LNCAP (cell line): ENCODE results near the gene PTPRK.

Experiments
- CTCF ChIP-seq: fragments of 450-650 bp; IDR thresholded peaks from 2 replicates; pipeline ENCODE4 v1.5.1; 2017; ENCODE audit warnings: mild to moderate bottlenecking

PTPRK gene

GRCh38 chr6:128483472-128484135 is 36.8 kb downstream of the PTPRK start:
- no peak for TF ChIP-seq CTCF

- TF ChIP-seq CTCF, result no peak
Measured at GRCh38 chr6:128482642-128483041, 37.8 kb downstream of the PTPRK start.

- no peak for TF ChIP-seq CTCF
Measured at GRCh38 chr6:128479991-128480390, 40.4 kb downstream of the PTPRK start.

GRCh38 chr6:128479048-128479666 is 41.2 kb downstream of the PTPRK start:
- no peak for TF ChIP-seq CTCF

GRCh38 chr6:128478230-128479047 is 42.0 kb downstream of the PTPRK start:
- TF ChIP-seq CTCF, result no peak

GRCh38 chr6:128474933-128475332 is 45.5 kb downstream of the PTPRK start:
- no peak for TF ChIP-seq CTCF

GRCh38 chr6:128474481-128474880 is 45.9 kb downstream of the PTPRK start:
- TF ChIP-seq CTCF, result no peak
